HepG2 (cell line): ENCODE measurements around the gene SLCO1B1. TPM values are rescaled to one million over a fixed set of nuclear protein-coding genes. Genes with fewer than 3 reads are reported as not detected.

Experiments
- ATRX ChIP-seq: sonication (generic); formaldehyde crosslinking; IDR thresholded peaks from 2 replicates; pipeline ENCODE4 v1.4.0; 2020; ENCODE audit warnings: missing genetic modification reagents, borderline replicate concordance
- CENPX ChIP-seq: sonication (generic); formaldehyde crosslinking; IDR thresholded peaks from 2 replicates; pipeline ENCODE4 v1.9.0; 2021; ENCODE audit warnings: mild to moderate bottlenecking, missing genetic modification reagents, moderate library complexity
- CHD2 ChIP-seq: IDR thresholded peaks from 2 replicates; pipeline ENCODE4 v1.6.1; 2011; ENCODE audit warnings: low read depth, low read length, improper control_type of control experiment
- FOXK2 ChIP-seq: fragments of 450-650 bp; IDR thresholded peaks from 2 replicates; pipeline ENCODE4 v1.6.1; 2016
- SYNCRIP ChIP-seq: fragments of 200-400 bp; formaldehyde crosslinking; IDR thresholded peaks from 2 replicates; pipeline ENCODE4 v1.6.1; 2018; ENCODE audit warnings: mild to moderate bottlenecking, low read depth, low read length; ENCODE audit not compliant: insufficient read depth
- THAP11 ChIP-seq: IDR thresholded peaks from 2 replicates; pipeline ENCODE4 v1.6.1; 2016; ENCODE audit warnings: missing biosample characterization, missing genetic modification reagents
- ZNF557 ChIP-seq: sonication (generic); formaldehyde crosslinking; IDR thresholded peaks from 2 replicates; pipeline ENCODE4 v1.4.0; 2020; ENCODE audit warnings: missing genetic modification reagents
- polyA plus RNA-seq, 8 experiments: library from polyadenylated mRNA; depleted of rRNA in 3 of 8; stranded (reverse) in 7 of 8; unstranded in 1 of 8; fragments of >200 nt; fragmentation: Illumina TruSeq in 4 of 8; extraction: Trizol in 4 of 8; gene quantifications; 2 replicates each; pipeline versions ENCODE4 v1.2.1 to v1.2.3, GENCODE V29; 2011 to 2016; ENCODE audit warnings: low read depth in 4 of 8, missing spikeins in 1 of 8, mixed read lengths in 1 of 8; ENCODE audit not compliant: insufficient read depth in 1 of 8
- total RNA-seq, 5 experiments: library from RNA; depleted of rRNA; stranded (reverse); fragments of >200 nt; fragmentation: Illumina TruSeq; extraction: Trizol; gene quantifications; 2 replicates each; pipeline ENCODE4 v1.2.3, GENCODE V29; 2016; ENCODE audit warnings: low read depth in 1 of 5
- TF ChIP-seq, protein P1 (sequence below): sonication (generic); formaldehyde crosslinking; IDR thresholded peaks from 2 replicates; pipeline ENCODE4 v1.4.0; 2020; ENCODE audit warnings: missing genetic modification reagents
- TF ChIP-seq, protein P2 (sequence below): sonication (generic); formaldehyde crosslinking; IDR thresholded peaks from 2 replicates; pipeline ENCODE4 v1.8.0; 2022; ENCODE audit warnings: missing genetic modification reagents, mild to moderate bottlenecking, borderline replicate concordance
- TF ChIP-seq, protein P3 (sequence below): sonication (generic); formaldehyde crosslinking; IDR thresholded peaks from 2 replicates; pipeline ENCODE4 v1.4.0; 2020; ENCODE audit warnings: missing genetic modification reagents, borderline replicate concordance

The SLCO1B1 gene
- total and polyA plus RNA-seq, 2 of the 13 experiments (the other 11 are each of a cell fraction or from before 2014, with no cell fraction given), result not detected

DNA sequence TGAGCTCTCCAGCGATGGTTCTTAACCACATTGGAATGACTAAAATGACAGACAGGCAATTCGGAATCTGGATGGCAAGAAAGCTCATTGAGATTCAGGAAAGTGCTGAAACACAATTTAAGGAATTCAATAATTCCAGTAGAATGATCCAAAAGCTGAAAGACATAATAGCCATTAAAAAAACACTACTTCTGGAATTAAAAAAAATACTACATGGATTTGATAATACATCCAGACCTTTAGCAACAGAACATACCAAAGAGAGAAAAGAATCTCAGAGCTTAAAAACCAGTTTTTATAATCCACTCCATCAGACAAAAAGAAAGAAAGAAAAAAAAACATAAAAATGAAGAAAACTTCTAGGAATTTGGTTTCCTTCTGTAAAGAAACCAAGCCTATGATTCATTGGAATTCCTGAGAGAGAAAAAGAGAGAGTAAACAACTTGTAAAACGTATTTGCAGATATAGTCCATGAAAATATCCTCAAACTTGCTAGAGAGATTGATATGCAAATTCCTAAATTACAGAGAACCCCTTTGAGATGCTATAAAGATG, 52.8 kb downstream of the SLCO1B1 start (continued):
- TF ChIP-seq, protein P1, sequence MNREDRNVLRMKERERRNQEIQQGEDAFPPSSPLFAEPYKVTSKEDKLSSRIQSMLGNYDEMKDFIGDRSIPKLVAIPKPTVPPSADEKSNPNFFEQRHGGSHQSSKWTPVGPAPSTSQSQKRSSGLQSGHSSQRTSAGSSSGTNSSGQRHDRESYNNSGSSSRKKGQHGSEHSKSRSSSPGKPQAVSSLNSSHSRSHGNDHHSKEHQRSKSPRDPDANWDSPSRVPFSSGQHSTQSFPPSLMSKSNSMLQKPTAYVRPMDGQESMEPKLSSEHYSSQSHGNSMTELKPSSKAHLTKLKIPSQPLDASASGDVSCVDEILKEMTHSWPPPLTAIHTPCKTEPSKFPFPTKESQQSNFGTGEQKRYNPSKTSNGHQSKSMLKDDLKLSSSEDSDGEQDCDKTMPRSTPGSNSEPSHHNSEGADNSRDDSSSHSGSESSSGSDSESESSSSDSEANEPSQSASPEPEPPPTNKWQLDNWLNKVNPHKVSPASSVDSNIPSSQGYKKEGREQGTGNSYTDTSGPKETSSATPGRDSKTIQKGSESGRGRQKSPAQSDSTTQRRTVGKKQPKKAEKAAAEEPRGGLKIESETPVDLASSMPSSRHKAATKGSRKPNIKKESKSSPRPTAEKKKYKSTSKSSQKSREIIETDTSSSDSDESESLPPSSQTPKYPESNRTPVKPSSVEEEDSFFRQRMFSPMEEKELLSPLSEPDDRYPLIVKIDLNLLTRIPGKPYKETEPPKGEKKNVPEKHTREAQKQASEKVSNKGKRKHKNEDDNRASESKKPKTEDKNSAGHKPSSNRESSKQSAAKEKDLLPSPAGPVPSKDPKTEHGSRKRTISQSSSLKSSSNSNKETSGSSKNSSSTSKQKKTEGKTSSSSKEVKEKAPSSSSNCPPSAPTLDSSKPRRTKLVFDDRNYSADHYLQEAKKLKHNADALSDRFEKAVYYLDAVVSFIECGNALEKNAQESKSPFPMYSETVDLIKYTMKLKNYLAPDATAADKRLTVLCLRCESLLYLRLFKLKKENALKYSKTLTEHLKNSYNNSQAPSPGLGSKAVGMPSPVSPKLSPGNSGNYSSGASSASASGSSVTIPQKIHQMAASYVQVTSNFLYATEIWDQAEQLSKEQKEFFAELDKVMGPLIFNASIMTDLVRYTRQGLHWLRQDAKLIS, result no peak
- TF ChIP-seq CHD2 (no peak), ATRX (no peak), FOXK2 (no peak), CENPX (CRISPR knock-in tag) (no peak), SYNCRIP (no peak), THAP11 (CRISPR knock-in tag) (no peak), ZNF557 (no peak)
- TF ChIP-seq, protein P2, sequence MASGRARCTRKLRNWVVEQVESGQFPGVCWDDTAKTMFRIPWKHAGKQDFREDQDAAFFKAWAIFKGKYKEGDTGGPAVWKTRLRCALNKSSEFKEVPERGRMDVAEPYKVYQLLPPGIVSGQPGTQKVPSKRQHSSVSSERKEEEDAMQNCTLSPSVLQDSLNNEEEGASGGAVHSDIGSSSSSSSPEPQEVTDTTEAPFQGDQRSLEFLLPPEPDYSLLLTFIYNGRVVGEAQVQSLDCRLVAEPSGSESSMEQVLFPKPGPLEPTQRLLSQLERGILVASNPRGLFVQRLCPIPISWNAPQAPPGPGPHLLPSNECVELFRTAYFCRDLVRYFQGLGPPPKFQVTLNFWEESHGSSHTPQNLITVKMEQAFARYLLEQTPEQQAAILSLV, result no peak
- TF ChIP-seq, protein P3, sequence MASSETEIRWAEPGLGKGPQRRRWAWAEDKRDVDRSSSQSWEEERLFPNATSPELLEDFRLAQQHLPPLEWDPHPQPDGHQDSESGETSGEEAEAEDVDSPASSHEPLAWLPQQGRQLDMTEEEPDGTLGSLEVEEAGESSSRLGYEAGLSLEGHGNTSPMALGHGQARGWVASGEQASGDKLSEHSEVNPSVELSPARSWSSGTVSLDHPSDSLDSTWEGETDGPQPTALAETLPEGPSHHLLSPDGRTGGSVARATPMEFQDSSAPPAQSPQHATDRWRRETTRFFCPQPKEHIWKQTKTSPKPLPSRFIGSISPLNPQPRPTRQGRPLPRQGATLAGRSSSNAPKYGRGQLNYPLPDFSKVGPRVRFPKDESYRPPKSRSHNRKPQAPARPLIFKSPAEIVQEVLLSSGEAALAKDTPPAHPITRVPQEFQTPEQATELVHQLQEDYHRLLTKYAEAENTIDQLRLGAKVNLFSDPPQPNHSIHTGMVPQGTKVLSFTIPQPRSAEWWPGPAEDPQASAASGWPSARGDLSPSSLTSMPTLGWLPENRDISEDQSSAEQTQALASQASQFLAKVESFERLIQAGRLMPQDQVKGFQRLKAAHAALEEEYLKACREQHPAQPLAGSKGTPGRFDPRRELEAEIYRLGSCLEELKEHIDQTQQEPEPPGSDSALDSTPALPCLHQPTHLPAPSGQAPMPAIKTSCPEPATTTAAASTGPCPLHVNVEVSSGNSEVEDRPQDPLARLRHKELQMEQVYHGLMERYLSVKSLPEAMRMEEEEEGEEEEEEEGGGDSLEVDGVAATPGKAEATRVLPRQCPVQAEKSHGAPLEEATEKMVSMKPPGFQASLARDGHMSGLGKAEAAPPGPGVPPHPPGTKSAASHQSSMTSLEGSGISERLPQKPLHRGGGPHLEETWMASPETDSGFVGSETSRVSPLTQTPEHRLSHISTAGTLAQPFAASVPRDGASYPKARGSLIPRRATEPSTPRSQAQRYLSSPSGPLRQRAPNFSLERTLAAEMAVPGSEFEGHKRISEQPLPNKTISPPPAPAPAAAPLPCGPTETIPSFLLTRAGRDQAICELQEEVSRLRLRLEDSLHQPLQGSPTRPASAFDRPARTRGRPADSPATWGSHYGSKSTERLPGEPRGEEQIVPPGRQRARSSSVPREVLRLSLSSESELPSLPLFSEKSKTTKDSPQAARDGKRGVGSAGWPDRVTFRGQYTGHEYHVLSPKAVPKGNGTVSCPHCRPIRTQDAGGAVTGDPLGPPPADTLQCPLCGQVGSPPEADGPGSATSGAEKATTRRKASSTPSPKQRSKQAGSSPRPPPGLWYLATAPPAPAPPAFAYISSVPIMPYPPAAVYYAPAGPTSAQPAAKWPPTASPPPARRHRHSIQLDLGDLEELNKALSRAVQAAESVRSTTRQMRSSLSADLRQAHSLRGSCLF (CRISPR knock-in tag), result no peak
